A549 (cell line): Measurements from ENCODE around the gene PCTP.

Source experiments
- CBX2 ChIP-seq: fragments of 200-600 bp; sonication (generic); IDR thresholded peaks from 2 replicates; pipeline ENCODE4 v1.6.1; 2016; ENCODE audit warnings: low read depth, mild to moderate bottlenecking, borderline replicate concordance
- CHD4 ChIP-seq: fragments of 200-600 bp; sonication (generic); IDR thresholded peaks from 2 replicates; pipeline ENCODE4 v1.6.1; 2016; ENCODE audit warnings: antibody characterized with exemption, mild to moderate bottlenecking, borderline replicate concordance
- CTCF ChIP-seq: fragments of >200 bp; sonication (Bioruptor Twin); formaldehyde crosslinking; IDR thresholded peaks from 3 replicates; pipeline ENCODE4 v1.5.1; 2016
- EP300 ChIP-seq, 2 experiments: fragments of >200 bp; sonication (Bioruptor Twin); formaldehyde crosslinking; IDR thresholded peaks; 2 replicates in 1 of 2; 3 replicates in 1 of 2; pipeline ENCODE4 v1.6.1; 2016 to 2017
- MAFK ChIP-seq: fragments of 450-650 bp; IDR thresholded peaks from 2 replicates; pipeline ENCODE4 v1.6.1; 2014; ENCODE audit not compliant: partially characterized antibody
- POLR2A ChIP-seq: IDR thresholded peaks from 2 replicates; pipeline ENCODE4 v1.6.1; 2012; ENCODE audit warnings: mild to moderate bottlenecking, low read length
- TF ChIP-seq, protein P1 (sequence below): fragments of 450-650 bp; IDR thresholded peaks from 2 replicates; pipeline ENCODE4 v1.6.1; 2014; ENCODE audit warnings: antibody characterized with exemption

GRCh38 chr17:55812323-55812722 lies 61.5 kb downstream of the PCTP start:
- TF ChIP-seq EP300 (IDR thresholded peaks at IDR 0.05) (no peak), CTCF (no peak), POLR2A (no peak), CBX2 (no peak), CHD4 (no peak), MAFK (no peak)
- TF ChIP-seq, protein P1, sequence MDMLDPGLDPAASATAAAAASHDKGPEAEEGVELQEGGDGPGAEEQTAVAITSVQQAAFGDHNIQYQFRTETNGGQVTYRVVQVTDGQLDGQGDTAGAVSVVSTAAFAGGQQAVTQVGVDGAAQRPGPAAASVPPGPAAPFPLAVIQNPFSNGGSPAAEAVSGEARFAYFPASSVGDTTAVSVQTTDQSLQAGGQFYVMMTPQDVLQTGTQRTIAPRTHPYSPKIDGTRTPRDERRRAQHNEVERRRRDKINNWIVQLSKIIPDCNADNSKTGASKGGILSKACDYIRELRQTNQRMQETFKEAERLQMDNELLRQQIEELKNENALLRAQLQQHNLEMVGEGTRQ: no peak
